HepG2 (cell line): Measurements from ENCODE around the gene FHL3. TPM values are rescaled to one million over a fixed set of nuclear protein-coding genes. Genes with fewer than 3 reads are reported as not detected.

Experiments
- ATAC-seq: fragments of 200-7000 bp; cut with Tn5 transposase; 3 replicates; pipeline ENCODE4 v1.9.1; 2020; ENCODE audit warnings: mild to moderate bottlenecking, moderate library complexity
- BruUV-seq: library from RNA; stranded (reverse); fragments of 400-500 nt; replicated peaks from 2 replicates; lab custom pipeline; 2021; lab: Mats Ljungman, UMichigan
- CTCF ChIA-PET: fragments of 300-600 bp; formaldehyde crosslinking; extraction: SDS; loops from one replicate; lab custom pipeline; 2021; ENCODE audit warnings: low total read pairs, inconsistent platforms, low intra/inter-chr PET ratio; lab: Yijun Ruan, JAX
- POLR2A ChIA-PET: fragments of 350-600 bp; sonication (Branson Sonifier 250); formaldehyde crosslinking; loops from one replicate; lab custom pipeline; 2020; ENCODE audit warnings: antibody characterized with exemption, inconsistent platforms; lab: Yijun Ruan, JAX
- DNase-seq: peaks from one replicate; pipeline ENCODE4 v3.0.0-alpha.2; 2015; ENCODE audit warnings: low spot score
- FAIRE-seq: peaks from 3 replicates; lab custom pipeline; 2011; peaks lifted over from hg19 to GRCh38; lab: Jason Lieb, UNC
- H2AFZ ChIP-seq: one replicate; pipeline ENCODE4 v1.6.1; 2011; ENCODE audit warnings: low read length, inconsistent platforms
- H3K27ac ChIP-seq: fragments of 300-600 bp; 3 replicates; pipeline ENCODE4 v1.8.0; 2011; ENCODE audit warnings: mixed run types, mild to moderate bottlenecking, mixed read lengths, low read length, inconsistent platforms; ENCODE audit not compliant: insufficient read depth; ENCODE audit errors: extremely low read length
- H3K27me3 ChIP-seq, 2 experiments: fragments of 200-600 bp in 1 of 2; 2 replicates in 1 of 2; 3 replicates in 1 of 2; pipeline versions ENCODE4 v1.6.0 to v1.8.0; 2011; ENCODE audit warnings: low read length in 2 of 2, mild to moderate bottlenecking in 2 of 2, moderate library complexity in 2 of 2, inconsistent platforms in 1 of 2; ENCODE audit not compliant: insufficient read depth in 2 of 2, control insufficient read depth in 1 of 2
- H3K36me3 ChIP-seq, 2 experiments: fragments of 200-600 bp in 1 of 2; replicated peaks in 1 of 2; 2 replicates in 1 of 2; 3 replicates in 1 of 2; pipeline versions ENCODE4 v1.5.1 to v1.8.0; 2011; ENCODE audit warnings: low read length in 2 of 2, inconsistent platforms in 1 of 2; ENCODE audit not compliant: insufficient read depth in 2 of 2, control insufficient read depth in 1 of 2
- H3K4me1 ChIP-seq: 2 replicates; pipeline ENCODE4 v1.5.1; 2012; ENCODE audit warnings: low read length, inconsistent platforms; ENCODE audit not compliant: insufficient read depth
- H3K4me2 ChIP-seq: 2 replicates; pipeline ENCODE4 v1.6.0; 2011; ENCODE audit warnings: low read depth, low read length, inconsistent platforms
- H3K4me3 ChIP-seq, 3 experiments: fragments of 200-600 bp in 1 of 3; sonication (generic), shearing (Covaris generic) in 1 of 3; replicated peaks in 1 of 3; 2 replicates each; pipeline ENCODE4 v1.5.1; 2011 to 2016; ENCODE audit warnings: low read length in 3 of 3, inconsistent platforms in 2 of 3, low read depth in 2 of 3, mild to moderate bottlenecking in 2 of 3, control low read depth in 1 of 3, mixed read lengths in 1 of 3; ENCODE audit not compliant: insufficient read depth in 1 of 3
- H3K79me2 ChIP-seq: one replicate; pipeline ENCODE4 v1.6.1; 2011; ENCODE audit warnings: low read length, inconsistent platforms; ENCODE audit not compliant: insufficient read depth
- H3K9ac ChIP-seq: 2 replicates; pipeline ENCODE4 v1.6.0; 2011; ENCODE audit warnings: mild to moderate bottlenecking, low read depth, low read length, inconsistent platforms; ENCODE audit not compliant: insufficient read depth
- H3K9me3 ChIP-seq: 2 replicates; pipeline ENCODE4 v1.5.1; 2012; ENCODE audit warnings: mild to moderate bottlenecking, low read length
- H4K20me1 ChIP-seq: 2 replicates; pipeline ENCODE4 v1.6.0; 2011; ENCODE audit warnings: inconsistent platforms, mild to moderate bottlenecking, low read length, moderate library complexity; ENCODE audit not compliant: insufficient read depth
- CREM ChIP-seq, 2 experiments: sonication (generic) in 1 of 2; formaldehyde crosslinking in 1 of 2; IDR thresholded peaks; 2 replicates each; pipeline versions ENCODE4 v1.4.0 to v1.6.1; 2016 to 2020; ENCODE audit warnings: antibody characterized with exemption in 1 of 2, mild to moderate bottlenecking in 1 of 2, missing genetic modification reagents in 1 of 2
- HOXA3 ChIP-seq: sonication (generic); formaldehyde crosslinking; IDR thresholded peaks from 2 replicates; pipeline ENCODE4 v1.5.0; 2020; ENCODE audit warnings: missing genetic modification reagents
- JUN ChIP-seq: sonication (generic); formaldehyde crosslinking; IDR thresholded peaks from 2 replicates; pipeline ENCODE4 v1.4.0; 2020; ENCODE audit warnings: mild to moderate bottlenecking, missing genetic modification reagents
- KDM3A ChIP-seq: IDR thresholded peaks from 2 replicates; pipeline ENCODE4 v1.6.1; 2018; ENCODE audit warnings: low read depth, missing compliant biosample characterization
- MYC ChIP-seq: sonication (generic); formaldehyde crosslinking; IDR thresholded peaks from 2 replicates; pipeline ENCODE4 v1.9.0; 2021; ENCODE audit warnings: missing genetic modification reagents, borderline replicate concordance
- NR2F2 ChIP-seq: IDR thresholded peaks from 2 replicates; pipeline ENCODE4 v1.6.1; 2012; ENCODE audit warnings: low read depth, inconsistent platforms, borderline replicate concordance
- NRL ChIP-seq: sonication (generic); formaldehyde crosslinking; IDR thresholded peaks from 2 replicates; pipeline ENCODE4 v1.5.0; 2020; ENCODE audit warnings: missing genetic modification reagents, mild to moderate bottlenecking, moderate library complexity, borderline replicate concordance
- ONECUT2 ChIP-seq: sonication (generic); formaldehyde crosslinking; IDR thresholded peaks from 2 replicates; pipeline ENCODE4 v1.4.0; 2020; ENCODE audit warnings: missing genetic modification reagents
- PCBP2 ChIP-seq: fragments of 200-400 bp; formaldehyde crosslinking; optimal IDR thresholded peaks from 2 replicates; pipeline ENCODE3; 2018; ENCODE audit warnings: low read length, low read depth; ENCODE audit not compliant: poor library complexity, severe bottlenecking
- RXRB ChIP-seq: IDR thresholded peaks from 2 replicates; pipeline ENCODE4 v1.6.1; 2016; ENCODE audit warnings: borderline replicate concordance, missing genetic modification reagents, missing compliant biosample characterization
- ZFP1 ChIP-seq: IDR thresholded peaks from 2 replicates; pipeline ENCODE4 v1.6.1; 2016
- ZNF17 ChIP-seq: sonication (generic); formaldehyde crosslinking; IDR thresholded peaks from 2 replicates; pipeline ENCODE4 v1.5.0; 2020; ENCODE audit warnings: mild to moderate bottlenecking, missing genetic modification reagents
- ZNF547 ChIP-seq: sonication (generic); formaldehyde crosslinking; IDR thresholded peaks from 2 replicates; pipeline ENCODE4 v1.5.1; 2020; ENCODE audit warnings: mild to moderate bottlenecking, missing genetic modification reagents
- ZNF629 ChIP-seq: sonication (generic); formaldehyde crosslinking; conservative IDR thresholded peaks from 2 replicates; pipeline ENCODE4 v1.5.0; 2020; ENCODE audit warnings: missing genetic modification reagents
- WGBS: methylation state at CpG from one replicate; pipeline ENCODE4 v1.1.6; 2017; ENCODE audit warnings: low lambda C conversion rate; 5-methylcytosine and 5-hydroxymethylcytosine counted together
- in situ Hi-C: cut with HindIII; loops from 2 replicates; pipeline ENCODE4 v1.10.0; 2017; ENCODE audit warnings: low pct_unique_long_range_greater_than_20kb; ENCODE audit not compliant: extremely low pct_ligation_motif_present
- intact Hi-C: fragments of 100-400 bp; cut with micrococcal nuclease; formaldehyde crosslinking; loops from one replicate; pipeline ENCODE4 v1.10.0; 2022; ENCODE audit not compliant: unreplicated experiment
- polyA plus RNA-seq, 8 experiments: library from polyadenylated mRNA; depleted of rRNA in 3 of 8; stranded (reverse) in 7 of 8; unstranded in 1 of 8; fragments of >200 nt; fragmentation: Illumina TruSeq in 4 of 8; extraction: Trizol in 4 of 8; gene quantifications; 2 replicates each; pipeline versions ENCODE4 v1.2.1 to v1.2.3, GENCODE V29; 2011 to 2016; ENCODE audit warnings: low read depth in 4 of 8, missing spikeins in 1 of 8, mixed read lengths in 1 of 8; ENCODE audit not compliant: insufficient read depth in 1 of 8
- total RNA-seq, 5 experiments: library from RNA; depleted of rRNA; stranded (reverse); fragments of >200 nt; fragmentation: Illumina TruSeq; extraction: Trizol; gene quantifications; 2 replicates each; pipeline ENCODE4 v1.2.3, GENCODE V29; 2016; ENCODE audit warnings: low read depth in 1 of 5
- TF ChIP-seq, protein P1 (sequence below): sonication (generic); formaldehyde crosslinking; IDR thresholded peaks from 2 replicates; pipeline ENCODE4 v1.4.0; 2020; ENCODE audit warnings: missing genetic modification reagents

The FHL3 gene
- total and polyA plus RNA-seq, 2 of the 13 experiments (the other 11 are each of a cell fraction or from before 2014, with no cell fraction given), result 2.8 to 6.6 TPM

DNA sequence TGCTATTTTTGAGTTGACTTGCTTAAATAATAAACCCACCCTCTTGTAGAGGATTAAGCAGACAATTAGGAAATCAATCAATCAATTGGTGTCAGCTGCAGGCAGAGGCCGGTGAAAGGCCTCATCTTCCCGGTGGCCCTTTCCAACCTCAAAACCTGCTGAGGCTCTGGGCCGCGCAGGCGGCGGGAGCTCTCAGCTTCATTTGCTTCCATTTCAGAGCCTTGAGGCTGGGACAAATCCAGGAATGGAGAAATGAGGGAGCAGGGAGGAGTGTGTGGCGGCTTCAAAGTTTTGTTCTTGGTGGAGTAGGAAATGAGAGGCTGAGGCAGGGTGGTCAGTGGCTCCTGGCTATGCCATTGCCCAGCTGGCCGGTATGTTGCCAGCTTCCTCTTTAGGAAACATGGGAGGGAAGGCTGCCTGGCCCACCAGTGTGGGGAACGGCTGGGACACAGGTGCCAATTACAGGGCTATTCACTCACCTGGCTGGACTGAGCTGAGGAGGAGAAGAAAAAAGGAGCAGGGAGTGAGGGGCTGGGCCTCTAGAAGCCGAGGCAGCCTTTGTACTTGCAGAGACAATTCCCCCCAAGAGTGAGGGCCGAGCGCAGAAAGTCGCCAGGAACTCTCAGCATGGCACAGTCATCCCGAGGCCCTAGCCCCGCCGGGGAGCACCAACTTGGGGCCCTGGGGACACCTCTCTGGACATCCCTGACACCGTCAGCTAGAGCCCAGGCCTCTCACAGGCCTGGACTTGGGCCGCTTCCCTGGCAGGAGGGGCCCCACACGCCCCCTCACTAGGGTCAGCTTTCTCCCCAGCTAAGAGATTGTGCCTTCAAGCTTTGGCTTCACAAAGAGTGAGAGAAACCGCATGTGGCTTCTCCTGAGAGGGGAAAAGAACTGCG, 36.9 kb upstream of the FHL3 start:
- H3K9me3 ChIP-seq, result no peaks in the 10 kb centered on the region
- TF ChIP-seq ZFP1 (CRISPR knock-in tag) (no peak), ZNF17 (CRISPR knock-in tag) (no peak), NR2F2 (no peak), ZNF629 (CRISPR knock-in tag) (no peak), MYC (CRISPR knock-in tag) (no peak), HOXA3 (CRISPR knock-in tag) (no peak), KDM3A (CRISPR knock-in tag) (no peak), RXRB (no peak), PCBP2 (no peak), NRL (no peak), ONECUT2 (CRISPR knock-in tag) (no peak), JUN (no peak), CREM (IDR thresholded peaks at IDR 0.05) (no peak), CREM (CRISPR knock-in tag; IDR thresholded peaks at IDR 0.05) (no peak), ZNF547 (CRISPR knock-in tag) (no peak)
- TF ChIP-seq, protein P1, sequence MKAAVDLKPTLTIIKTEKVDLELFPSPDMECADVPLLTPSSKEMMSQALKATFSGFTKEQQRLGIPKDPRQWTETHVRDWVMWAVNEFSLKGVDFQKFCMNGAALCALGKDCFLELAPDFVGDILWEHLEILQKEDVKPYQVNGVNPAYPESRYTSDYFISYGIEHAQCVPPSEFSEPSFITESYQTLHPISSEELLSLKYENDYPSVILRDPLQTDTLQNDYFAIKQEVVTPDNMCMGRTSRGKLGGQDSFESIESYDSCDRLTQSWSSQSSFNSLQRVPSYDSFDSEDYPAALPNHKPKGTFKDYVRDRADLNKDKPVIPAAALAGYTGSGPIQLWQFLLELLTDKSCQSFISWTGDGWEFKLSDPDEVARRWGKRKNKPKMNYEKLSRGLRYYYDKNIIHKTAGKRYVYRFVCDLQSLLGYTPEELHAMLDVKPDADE (CRISPR knock-in tag), result no peak
- no peaks in the 10 kb centered on the region for H3K4me1 ChIP-seq
- no peak overlapping the region for H3K4me3 ChIP-seq
- intact Hi-C loops (no loop called here), in situ Hi-C loops (loop anchor here (5.0 kb wide), 1 partner anchor 775 kb away; no protein-coding TSS in a partner anchor)
- DNase-seq, result no peak
- ChIA-PET POLR2A (no interaction called here), CTCF (no interaction called here)
- H3K27ac ChIP-seq, result no peak overlapping the region
- H4K20me1 ChIP-seq, result 0 out of 2 replicates have a peak, but pooled peaks cover 2% of the 10 kb centered on the region
- no peaks in the 10 kb centered on the region for H3K36me3 ChIP-seq
- 53% methylated on average over 14 of the region's 21 CpGs for WGBS
- H3K9ac ChIP-seq, result no peak overlapping the region
- peaks cover 13 to 61% of the 10 kb centered on the region in 2 experiments for H3K27me3 ChIP-seq
- no peak overlapping the region for H3K4me2 ChIP-seq
- no peak overlapping the region for H2AFZ ChIP-seq
- no peak for ATAC-seq
- H3K79me2 ChIP-seq, result no peaks in the 10 kb centered on the region
- no peak for FAIRE-seq
- no TSS peak for BruUV-seq
